Hematopoietic multipotent progenitor cell (in vitro differentiated cells): ENCODE data around the gene PEX16. TPM values are rescaled to one million over a fixed set of nuclear protein-coding genes. Genes with fewer than 3 reads are reported as not detected.
A peak's percentile ranks its signal among the peaks of the same experiment; 100 is the strongest.
"Not testable (repeated sequence)": the region's sequence is repeated elsewhere in the genome, so short reads cannot be mapped to it uniquely, and the experiment has no call there.

Experiments
- DNase-seq, 3 donors: peaks; one replicate each; pipeline ENCODE4 v3.0.0-alpha.2; 2011 to 2015; ENCODE audit warnings: low read depth in 2 of 3, low spot score in 2 of 3
- total RNA-seq: library from RNA; depleted of rRNA; stranded (reverse); fragments of >200 nt; gene quantifications from one replicate; pipeline ENCODE4 v1.2.3, GENCODE V29; 2012

Gene PEX16
- total RNA-seq, 1 donor: 51.2 TPM

DNA sequence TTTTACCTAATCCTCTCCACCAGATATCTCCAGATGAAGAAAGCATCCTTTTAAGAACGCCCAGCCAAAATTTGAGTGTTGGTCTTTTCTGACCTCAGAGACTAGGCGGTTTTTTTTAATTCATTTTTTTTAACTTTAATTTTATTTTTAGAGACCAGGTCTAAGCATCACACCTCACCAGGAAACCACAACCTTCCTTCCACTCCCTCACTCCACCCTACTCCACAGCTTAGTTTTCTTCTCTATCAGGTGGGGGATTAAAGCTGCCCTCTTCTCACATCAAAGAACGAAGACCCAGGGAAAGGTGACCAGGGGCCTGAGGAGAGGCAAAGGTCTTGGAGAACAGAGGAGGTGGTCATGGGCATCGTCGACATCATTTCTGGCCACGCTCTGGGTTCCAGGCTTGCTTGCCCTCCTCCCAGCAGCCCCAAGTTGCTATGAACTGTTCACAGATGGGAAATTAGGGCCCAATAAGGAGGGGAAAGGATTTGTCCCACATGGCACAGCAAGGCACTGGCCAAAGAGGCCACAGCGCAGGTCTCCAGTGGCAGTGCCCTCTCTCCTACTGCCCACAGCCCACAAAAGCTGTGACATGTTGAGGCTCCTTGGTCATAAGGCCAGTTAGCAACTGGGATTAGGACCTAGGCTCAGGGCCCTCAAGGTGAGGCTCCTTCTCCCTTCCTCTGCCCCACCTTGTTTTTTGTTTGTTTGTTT is 1.4 kb upstream of the PEX16 start:
- no peak for DNase-seq

DNA sequence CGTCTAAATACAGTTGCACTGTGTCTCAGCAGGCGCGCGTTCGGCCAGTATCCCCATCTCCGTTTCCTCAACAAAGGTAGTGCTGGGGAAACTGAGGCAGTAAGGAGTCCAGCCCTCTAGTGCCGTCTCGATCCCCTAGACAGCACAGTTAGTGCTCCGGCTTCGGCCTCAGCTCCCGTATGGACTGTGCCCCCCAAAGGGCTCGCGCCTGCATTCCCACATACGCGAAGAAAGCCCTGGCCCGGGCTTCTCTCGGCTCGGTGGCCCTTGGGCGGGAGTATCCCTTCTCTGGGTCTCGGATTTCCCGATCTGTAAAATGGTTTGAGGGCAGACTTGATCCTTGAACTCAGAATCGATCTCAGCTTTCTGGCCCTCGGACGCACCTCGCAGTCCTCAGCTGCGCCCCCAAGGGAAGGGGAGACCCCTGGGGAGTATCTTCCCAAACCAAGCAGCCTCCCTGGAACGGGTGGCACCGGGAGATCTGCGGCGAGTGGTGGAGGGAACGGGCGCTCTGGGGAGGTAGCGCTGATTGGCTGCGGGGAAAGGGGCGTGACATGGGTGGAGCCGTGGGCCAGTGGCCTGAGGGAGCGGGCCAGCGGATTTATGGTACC is 759 bp upstream of the PEX16 start:
- DNase-seq: peak in 2 of 3 donors; percentile 40 to 53

DNA sequence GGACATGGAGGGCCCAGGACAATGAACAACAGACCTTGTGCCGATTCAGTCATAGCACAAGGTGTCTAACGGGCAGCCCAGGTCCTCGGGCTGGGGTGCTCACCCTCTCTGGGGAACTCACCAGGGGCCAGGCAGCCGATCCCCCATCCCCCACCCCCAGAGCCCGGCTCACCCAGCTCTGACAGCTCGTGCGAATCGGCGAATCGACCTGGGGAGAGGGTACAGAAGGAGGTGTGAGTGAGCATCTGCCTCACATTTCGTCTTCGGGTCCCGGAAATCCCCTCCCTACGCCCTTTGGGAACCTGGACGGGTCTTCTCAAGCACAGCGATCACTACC is 423 bp downstream of the PEX16 start:
- DNase-seq: no peak

DNA sequence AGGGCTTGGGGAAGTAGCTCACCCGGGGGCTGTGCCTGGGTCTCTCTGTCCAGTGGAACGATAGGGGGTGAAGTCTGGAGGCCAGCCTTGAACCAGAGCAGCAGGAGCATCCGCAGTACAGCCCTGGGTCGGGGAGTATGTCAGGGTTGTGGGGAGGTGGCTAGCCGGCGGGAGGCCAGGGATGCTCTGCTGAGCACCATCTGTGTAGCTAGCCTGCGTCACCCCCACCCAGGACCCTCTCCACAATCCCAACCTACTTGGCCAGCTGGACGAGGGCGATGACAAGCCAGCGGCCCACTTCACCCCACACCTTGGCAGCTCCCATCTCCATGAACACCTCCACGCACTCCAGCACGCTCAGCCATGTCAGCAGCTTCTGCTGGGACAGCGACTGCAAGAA is 2.2 kb downstream of the PEX16 start:
- DNase-seq: no peak

DNA sequence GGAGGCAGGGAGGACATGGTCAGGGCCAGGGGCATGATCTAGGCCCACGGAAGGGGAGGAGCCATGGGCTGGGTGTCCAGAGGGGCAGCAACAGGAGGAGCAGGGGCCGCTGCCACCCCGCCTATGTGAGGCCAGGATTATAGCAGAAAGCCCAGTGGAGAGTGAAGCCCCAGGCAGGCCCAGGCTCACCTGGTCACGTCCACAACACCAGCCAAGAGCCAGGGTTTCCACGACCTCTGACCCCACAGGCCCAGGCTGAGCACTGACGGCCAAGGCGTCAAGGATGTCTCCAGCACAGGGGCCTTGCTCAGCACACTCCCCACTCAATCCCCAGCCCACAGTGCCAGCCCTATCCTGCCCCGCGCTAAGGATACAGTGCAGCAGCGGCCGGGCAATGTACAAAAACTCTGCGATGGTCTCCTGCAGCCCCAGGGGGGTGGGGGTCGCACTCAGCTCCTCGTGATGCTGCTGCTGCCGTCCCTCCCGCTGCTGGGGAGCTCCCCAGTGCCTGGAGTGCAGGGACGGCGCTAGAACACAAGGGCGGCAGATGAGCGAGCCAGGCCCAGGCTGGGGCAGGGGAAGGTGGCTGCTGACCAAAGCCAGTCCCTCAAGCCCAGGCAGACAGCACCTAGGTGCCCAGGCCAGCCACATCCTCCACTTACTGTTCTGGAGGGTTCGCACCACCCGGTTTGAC is 3.6 kb downstream of the PEX16 start:
- DNase-seq: no peak

DNA sequence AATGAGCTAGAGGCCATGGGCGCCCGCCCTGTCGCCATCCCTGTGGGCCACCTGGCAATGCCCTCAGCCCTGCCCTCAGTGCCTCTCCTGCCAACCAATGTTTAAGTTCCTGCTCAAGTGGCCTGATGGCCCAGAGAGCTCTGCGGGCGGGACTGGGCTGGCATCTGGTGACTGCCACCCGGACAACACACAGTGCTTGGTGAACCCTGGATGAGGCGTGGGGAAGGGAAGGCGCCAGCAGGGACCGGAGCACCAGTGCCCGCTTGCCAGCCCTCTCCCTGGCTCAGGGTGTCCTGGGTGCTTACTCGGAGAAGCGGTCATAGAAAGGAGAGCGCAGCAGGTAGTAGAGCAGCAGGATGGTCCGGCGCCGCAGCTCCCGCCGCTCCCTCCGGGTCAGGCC is 4.2 kb downstream of the PEX16 start:
- DNase-seq: no peak

DNA sequence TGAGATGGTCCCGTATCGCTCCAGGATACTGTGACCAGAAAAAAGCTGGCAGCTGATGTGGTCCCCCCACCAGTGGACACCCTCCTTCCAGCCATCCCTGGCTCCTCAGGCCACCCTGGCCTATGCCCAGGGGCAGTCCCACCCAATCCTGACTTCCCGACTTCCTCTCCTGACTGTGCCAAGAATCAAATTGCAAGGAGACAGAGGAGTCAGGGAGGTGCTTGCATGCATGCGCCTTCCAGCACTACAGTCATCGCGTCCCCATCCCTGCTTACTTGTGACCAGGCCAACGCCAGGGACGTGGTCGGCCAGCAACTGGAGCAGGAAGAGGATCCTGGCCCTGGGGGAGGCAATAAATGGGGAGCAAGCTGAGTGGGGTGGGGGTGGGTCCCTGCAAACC is 7.1 kb downstream of the PEX16 start:
- DNase-seq: no peak

DNA sequence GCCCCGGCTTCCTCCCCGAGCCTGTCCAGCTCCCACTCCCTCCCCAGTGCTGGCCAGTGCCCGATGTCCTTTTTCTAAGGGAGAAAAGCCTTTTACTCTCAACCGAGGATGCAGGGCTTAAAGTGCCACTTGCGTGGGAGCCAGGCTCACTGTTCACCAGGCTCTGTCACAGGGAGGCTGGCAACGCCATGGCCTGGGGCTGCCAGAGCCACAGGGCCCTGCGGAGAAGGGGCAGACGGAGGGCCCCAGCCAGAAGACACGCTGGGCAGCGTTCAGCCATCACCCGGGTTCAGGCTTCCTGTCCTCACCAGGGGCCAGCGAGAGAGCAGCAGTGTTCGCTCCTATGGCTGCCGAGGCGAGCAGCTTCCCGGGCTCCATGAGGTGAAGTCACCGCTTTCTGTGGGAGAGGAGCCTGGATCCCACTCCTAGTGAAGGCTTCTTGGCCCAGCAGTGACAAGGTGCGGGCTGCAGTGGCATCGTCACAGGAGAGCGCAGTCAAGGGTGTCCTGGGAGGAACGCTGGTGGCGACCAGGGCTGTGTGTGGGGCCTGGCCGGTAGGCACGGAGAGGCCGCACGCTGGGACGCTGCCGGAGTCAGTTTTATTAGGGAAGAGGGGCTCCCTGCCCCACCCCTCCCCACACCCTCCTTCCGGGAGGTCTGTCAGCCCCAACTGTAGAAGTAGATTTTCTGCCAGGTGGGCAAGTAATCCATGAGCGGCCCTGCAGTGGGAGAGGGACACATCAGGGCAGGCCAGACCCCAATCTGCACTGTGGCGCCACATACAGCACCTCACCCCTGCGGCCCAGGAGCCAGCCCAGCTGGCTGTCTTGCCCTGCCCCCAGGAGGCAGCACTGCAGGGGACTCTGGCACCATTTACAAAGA is 7.8 kb downstream of the PEX16 start:
- DNase-seq: no peak

DNA sequence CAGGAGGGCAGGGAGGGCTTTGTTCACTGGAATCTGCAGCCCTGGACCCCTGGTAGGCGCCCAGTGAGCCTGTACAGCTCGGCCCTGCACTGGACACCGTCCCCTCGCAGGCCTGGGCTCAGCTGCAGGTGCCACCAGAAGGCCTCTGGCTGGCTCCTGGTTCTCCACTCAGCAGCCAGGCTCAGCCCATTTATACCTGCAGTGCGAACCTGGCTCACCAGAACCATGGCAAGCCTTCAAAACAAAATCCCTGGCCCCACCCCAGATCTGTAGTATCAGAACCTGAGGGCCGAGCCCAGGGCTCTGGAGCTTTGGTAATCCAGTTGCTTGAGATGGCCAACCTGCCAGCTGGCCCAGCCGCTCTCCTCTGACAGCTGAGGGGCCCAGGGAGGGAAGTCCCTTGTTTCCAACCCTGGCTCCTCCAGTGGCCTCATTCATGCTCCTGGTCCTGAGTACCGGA is 9.7 kb downstream of the PEX16 start:
- DNase-seq: no peak

DNA sequence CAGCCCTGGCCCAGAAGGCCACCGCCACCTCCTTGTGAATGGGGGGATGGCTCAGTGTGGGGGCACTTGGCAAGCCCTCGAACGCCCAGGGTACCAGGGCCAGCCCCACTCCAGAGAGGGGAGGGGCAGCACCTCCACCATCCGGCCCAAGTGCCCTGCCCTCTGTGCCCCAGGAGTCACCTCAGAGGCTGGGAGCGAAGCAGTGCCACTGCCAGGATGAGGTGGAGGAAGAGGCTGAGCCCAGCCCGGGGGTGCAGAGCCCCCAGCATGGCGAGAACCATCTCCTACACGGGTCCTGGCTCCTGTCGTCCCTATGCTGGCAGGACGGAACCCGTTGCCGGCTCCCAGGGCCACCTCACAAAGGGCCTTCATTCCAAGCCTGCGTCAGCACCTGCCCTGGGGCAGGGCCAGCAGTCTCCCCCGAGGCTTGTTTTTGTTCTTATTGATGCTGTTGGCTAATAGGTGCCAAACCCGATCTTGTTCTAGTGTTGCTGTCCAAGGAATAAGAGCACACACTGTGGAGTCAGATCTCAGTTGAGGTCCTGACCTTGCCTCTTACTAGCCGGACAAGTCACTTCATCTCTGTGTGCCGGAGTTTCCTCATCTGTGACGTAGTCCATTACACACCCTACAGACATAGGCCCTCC is 10.6 kb downstream of the PEX16 start, which contains the start of gene FREY1:
Gene FREY1, minus strand, starts transcription at position 307 of the 647 bp plus-strand sequence. Its CDS starts 26 bp downstream, at position 281.
- DNase-seq: no peak

DNA sequence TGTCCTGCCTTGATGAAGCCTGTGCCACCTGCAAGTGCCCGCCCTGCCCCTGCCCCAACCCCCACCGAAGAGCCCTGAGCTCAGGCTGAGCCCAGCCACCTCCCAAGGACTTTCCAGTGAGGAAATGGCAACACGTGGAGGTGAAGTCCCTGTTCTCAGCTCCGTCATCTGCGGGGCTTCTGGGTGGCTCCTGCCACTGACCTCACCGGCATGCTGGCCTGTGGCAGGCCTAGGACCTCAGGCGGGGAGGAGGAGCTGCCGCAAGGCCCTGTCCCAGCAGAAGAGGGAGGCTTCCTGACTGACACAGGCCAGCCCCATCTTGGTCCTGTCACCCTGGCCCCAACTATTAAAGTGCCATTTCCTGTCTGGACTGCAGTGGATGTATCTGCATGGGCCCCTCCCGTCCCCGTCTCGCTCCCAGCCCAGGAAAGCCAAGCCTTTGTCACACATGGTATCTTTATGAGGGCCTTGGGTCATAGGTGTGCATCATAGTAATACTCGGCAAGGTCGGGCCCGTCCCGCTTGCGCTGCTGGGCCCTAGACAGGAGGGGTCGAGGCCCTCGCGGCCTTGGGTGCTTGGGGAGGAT is 11.5 kb downstream of the PEX16 start:
- no peak for DNase-seq

DNA sequence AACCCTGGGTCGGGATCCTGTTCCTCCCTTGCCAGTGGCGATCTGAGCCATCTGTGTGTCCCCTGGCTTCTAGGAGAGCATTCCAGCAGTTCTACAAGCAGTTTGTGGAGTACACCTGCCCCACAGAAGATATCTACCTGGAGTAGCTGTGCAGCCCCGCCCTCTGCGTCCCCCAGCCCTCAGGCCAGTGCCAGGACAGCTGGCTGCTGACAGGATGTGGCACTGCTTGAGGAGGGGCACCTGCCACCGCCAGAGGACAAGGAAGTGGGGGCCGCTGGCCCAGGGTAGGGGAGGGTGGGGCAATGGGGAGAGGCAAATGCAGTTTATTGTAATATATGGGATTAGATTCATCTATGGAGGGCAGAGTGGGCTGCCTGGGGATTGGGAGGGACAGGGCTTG is 12.1 kb downstream of the PEX16 start:
- DNase-seq: not testable (repeated sequence)

DNA sequence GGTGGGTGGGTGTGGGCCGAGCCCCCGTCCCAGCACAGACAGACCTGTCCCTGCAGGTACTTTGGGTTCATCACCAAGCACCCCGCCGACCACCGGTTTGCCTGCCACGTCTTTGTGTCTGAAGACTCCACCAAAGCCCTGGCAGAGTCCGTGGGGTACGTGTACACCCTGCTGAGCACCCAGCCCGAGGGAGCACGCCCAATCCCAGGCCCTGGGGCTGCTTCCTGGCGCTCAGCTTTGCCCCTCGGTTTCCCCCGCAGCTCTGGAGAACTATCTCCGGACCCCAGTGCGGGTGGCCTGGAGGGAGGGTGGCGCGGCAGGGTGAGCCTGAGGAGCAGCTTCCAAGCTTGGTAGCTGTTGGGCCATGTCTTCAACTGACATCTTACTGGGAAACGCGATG is 12.6 kb downstream of the PEX16 start:
- no peak for DNase-seq

DNA sequence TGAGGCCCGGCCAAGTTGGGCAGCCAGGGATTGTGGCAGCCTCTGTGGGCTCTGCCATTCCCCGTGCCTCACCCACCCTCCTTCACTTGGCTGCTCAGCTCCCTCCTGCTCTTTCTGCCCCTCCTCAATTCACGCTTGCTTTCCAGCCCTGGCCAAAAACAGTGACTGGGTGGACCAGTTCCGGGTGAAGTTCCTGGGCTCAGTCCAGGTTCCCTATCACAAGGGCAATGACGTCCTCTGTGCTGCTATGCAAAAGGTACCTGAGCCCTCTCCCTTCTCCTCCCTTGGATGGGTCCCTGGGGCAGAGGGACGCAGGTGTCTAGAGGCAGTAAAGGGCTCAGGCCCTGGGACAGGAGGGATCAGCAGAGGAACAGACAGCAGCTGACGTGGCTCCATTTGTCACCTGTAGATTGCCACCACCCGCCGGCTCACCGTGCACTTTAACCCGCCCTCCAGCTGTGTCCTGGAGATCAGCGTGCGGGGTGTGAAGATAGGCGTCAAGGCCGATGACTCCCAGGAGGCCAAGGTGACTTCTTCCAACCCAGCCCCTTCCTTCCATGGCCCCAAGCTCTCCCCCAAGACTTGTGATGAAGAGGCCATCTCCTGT is 13.3 kb downstream of the PEX16 start:
- DNase-seq: no peak

DNA sequence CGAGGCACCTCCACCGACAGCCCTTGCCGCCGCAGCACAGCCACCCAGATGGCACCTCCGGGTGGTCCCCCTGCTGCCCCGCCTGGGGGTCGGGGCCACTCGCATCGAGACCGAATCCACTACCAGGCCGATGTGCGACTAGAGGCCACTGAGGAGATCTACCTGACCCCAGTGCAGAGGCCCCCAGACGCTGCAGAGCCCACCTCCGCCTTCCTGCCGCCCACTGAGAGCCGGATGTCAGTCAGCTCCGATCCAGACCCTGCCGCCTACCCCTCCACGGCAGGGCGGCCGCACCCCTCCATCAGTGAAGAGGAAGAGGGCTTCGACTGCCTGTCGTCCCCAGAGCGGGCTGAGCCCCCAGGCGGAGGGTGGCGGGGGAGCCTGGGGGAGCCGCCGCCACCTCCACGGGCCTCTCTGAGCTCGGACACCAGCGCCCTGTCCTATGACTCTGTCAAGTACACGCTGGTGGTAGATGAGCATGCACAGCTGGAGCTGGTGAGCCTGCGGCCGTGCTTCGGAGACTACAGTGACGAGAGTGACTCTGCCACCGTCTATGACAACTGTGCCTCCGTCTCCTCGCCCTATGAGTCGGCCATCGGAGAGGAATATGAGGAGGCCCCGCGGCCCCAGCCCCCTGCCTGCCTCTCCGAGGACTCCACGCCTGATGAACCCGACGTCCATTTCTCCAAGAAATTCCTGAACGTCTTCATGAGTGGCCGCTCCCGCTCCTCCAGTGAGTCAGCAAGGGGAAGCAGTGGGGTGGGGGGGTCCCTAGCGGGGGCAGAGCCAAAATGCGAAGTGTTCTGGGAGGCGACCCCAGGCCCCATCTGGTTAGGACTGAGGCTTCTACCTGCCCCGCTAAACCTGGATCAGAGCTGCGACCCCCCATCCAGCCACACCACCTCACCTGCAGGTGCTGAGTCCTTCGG is 15.0 kb downstream of the PEX16 start:
- DNase-seq: no peak

DNA sequence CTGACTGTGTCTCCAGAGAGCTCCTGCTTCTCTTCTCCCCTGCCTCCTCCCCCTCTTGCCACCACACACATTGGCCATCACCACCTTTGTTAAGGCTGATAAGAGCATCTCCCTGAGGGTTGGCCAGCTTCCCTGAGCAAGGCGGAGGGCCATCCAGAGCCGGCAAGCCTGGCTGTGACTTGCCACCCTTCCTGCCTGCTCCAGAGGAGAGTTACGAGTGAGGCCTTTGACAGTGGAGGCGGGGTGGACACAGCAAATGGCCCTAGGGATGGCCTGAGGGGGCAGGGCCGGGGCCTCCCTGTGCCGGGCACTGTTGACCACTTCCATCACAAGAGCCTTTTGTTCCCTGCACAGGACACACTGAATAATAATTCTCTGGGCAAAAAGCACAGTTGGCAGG is 16.1 kb downstream of the PEX16 start:
- DNase-seq: no peak

DNA sequence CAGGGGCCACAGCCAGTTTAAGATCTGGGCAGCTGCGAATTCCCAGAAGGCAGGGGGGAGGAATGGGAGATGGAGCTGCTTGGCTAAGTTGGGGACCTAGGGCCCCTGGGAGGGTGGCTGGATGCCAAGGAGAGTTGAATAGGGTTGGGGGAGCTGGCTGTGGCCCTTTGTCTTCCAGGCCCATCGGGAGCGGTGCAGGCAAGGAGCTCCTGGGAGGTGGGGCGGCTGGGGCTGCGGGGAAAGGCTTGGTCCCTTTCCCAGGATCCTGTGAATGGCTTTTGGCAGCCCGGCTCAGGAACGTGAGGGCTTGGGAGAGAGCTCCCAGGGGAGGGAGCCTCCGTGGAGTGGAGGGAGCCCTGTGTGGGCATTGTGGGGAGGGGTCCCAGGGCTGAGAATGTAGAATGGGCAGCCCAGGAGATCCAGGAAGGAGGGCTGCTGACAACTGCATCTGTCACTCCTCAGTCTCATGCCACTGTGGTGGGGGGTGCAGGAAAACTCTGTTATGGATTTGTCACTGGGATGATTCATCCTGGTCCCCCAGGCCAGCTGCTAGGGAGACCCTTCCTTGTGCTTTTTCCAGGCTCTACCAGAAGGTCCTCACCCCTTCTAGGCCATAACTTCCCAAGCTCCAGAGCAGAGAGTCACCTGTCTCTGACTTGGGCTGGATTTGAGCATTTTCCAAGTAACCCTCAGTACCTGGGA is 16.6 kb downstream of the PEX16 start:
- no peak for DNase-seq
